GM18519 (cell line): ENCODE data around the gene RHEBL1.

Experiments
- ATAC-seq: cut with Tn5 transposase; IDR thresholded peaks from one replicate; pipeline ENCODE4 v1.9.1; 2021; ENCODE audit warnings: mild to moderate bottlenecking, moderate library complexity; ENCODE audit not compliant: unreplicated experiment, low FRiP score

The RHEBL1 gene

GRCh38 chr12:49069507-49070346 lies at the start of gene RHEBL1:
RHEBL1 (minus strand) TSS chr12:49069979; CDS start chr12:49069785, 194 bp downstream.
- ATAC-seq, result peak; percentile 91

- no peak for ATAC-seq
Measured at GRCh38 chr12:49111206-49111605, 41.4 kb upstream of the RHEBL1 start.

GRCh38 chr12:49110464-49111155 lies 40.8 kb upstream of the RHEBL1 start, which contains the start of gene LMBR1L:
LMBR1L (minus strand) TSS chr12:49110847; CDS start chr12:49110555, 292 bp downstream.
- ATAC-seq, result peak; percentile 96

- ATAC-seq, result no peak
Measured at GRCh38 chr12:49109641-49110463, 40.1 kb upstream of the RHEBL1 start.

- no peak for ATAC-seq
Measured at GRCh38 chr12:49108958-49109404, 39.2 kb upstream of the RHEBL1 start.

- no peak for ATAC-seq
Measured at GRCh38 chr12:49105504-49106084, 35.8 kb upstream of the RHEBL1 start.

GRCh38 chr12:49104822-49105221 lies 35.0 kb upstream of the RHEBL1 start:
- ATAC-seq, result no peak

GRCh38 chr12:49100380-49100779 lies 30.6 kb upstream of the RHEBL1 start:
- ATAC-seq, result no peak

GRCh38 chr12:49098703-49099102 lies 28.9 kb upstream of the RHEBL1 start:
- no peak for ATAC-seq

- ATAC-seq, result no peak
Measured at GRCh38 chr12:49098035-49098451, 28.3 kb upstream of the RHEBL1 start.

- no peak for ATAC-seq
Measured at GRCh38 chr12:49097381-49097780, 27.6 kb upstream of the RHEBL1 start.

- no peak for ATAC-seq
Measured at GRCh38 chr12:49094975-49095365, 25.2 kb upstream of the RHEBL1 start.

GRCh38 chr12:49094160-49094974 lies 24.6 kb upstream of the RHEBL1 start, which contains the start of gene DHH:
DHH (minus strand) TSS chr12:49094801; CDS start chr12:49094512, 289 bp downstream.
- no peak for ATAC-seq

- ATAC-seq, result no peak
Measured at GRCh38 chr12:49093792-49094159, 24.0 kb upstream of the RHEBL1 start.

GRCh38 chr12:49092816-49093406 lies 23.1 kb upstream of the RHEBL1 start:
- no peak for ATAC-seq

- no peak for ATAC-seq
Measured at GRCh38 chr12:49092086-49092815, 22.5 kb upstream of the RHEBL1 start.

- no peak for ATAC-seq
Measured at GRCh38 chr12:49091836-49092085, 22.0 kb upstream of the RHEBL1 start.

- no peak for ATAC-seq
Measured at GRCh38 chr12:49091056-49091835, 21.5 kb upstream of the RHEBL1 start.
